Measurements from ENCODE around the gene ZNF234.

DNA sequence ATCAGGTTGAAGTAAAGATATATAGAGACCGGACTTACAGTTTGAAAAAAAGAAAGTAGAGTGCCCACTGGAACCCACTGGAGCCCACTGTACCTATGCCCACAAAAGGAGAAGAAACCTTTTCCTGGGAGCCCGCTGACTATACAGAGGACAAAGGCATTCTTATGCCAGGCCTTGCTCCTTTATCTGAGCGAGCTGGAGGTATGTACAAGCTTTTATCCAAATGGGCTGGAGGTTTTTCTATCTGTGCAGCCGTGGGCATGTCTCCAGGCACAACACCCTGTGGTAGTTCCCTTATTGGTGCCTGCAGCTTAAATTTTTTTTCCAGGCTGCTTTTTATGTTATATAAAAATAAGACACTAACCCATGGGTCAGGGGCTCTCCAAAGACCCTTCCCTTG lies 8.4 kb downstream of the ZNF234 start:
- TF ChIP-seq, protein P1, sequence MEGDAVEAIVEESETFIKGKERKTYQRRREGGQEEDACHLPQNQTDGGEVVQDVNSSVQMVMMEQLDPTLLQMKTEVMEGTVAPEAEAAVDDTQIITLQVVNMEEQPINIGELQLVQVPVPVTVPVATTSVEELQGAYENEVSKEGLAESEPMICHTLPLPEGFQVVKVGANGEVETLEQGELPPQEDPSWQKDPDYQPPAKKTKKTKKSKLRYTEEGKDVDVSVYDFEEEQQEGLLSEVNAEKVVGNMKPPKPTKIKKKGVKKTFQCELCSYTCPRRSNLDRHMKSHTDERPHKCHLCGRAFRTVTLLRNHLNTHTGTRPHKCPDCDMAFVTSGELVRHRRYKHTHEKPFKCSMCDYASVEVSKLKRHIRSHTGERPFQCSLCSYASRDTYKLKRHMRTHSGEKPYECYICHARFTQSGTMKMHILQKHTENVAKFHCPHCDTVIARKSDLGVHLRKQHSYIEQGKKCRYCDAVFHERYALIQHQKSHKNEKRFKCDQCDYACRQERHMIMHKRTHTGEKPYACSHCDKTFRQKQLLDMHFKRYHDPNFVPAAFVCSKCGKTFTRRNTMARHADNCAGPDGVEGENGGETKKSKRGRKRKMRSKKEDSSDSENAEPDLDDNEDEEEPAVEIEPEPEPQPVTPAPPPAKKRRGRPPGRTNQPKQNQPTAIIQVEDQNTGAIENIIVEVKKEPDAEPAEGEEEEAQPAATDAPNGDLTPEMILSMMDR (IDR thresholded peaks at IDR 0.05): no peak
- no peak for TF ChIP-seq ZFX (IDR thresholded peaks at IDR 0.05; ENCODE audit: borderline replicate concordance)
